Ishikawa (cell line): Measurements from ENCODE around the gene CEP112.

ENCODE experiments used
- CEBPB ChIP-seq: IDR thresholded peaks from 2 replicates; pipeline ENCODE4 v1.6.1; 2012
- CREB1 ChIP-seq: IDR thresholded peaks from 2 replicates; pipeline ENCODE4 v1.6.1; 2012; ENCODE audit warnings: low read depth
- EGR1 ChIP-seq: IDR thresholded peaks from 2 replicates; pipeline ENCODE4 v1.6.1; 2012
- EP300 ChIP-seq: IDR thresholded peaks from 2 replicates; pipeline ENCODE4 v1.6.1; 2012; ENCODE audit warnings: borderline replicate concordance
- FOXM1 ChIP-seq: IDR thresholded peaks from 2 replicates; pipeline ENCODE4 v1.6.1; 2012; ENCODE audit warnings: low read depth, borderline replicate concordance
- NFIC ChIP-seq: IDR thresholded peaks from 2 replicates; pipeline ENCODE4 v1.6.1; 2012
- RAD21 ChIP-seq: IDR thresholded peaks from 2 replicates; pipeline ENCODE4 v1.6.1; 2012; ENCODE audit warnings: low read depth
- TAF1 ChIP-seq: IDR thresholded peaks from 2 replicates; pipeline ENCODE4 v1.6.1; 2012; ENCODE audit warnings: low read depth, mild to moderate bottlenecking
- TCF12 ChIP-seq: IDR thresholded peaks from 2 replicates; pipeline ENCODE4 v1.6.1; 2012; ENCODE audit warnings: low read depth
- TEAD4 ChIP-seq: IDR thresholded peaks from 2 replicates; pipeline ENCODE4 v1.6.1; 2012
- YY1 ChIP-seq: IDR thresholded peaks from 2 replicates; pipeline ENCODE4 v1.6.1; 2012; ENCODE audit warnings: low read depth
- ZBTB7A ChIP-seq: IDR thresholded peaks from 2 replicates; pipeline ENCODE4 v1.6.1; 2012; ENCODE audit warnings: low read depth
- TF ChIP-seq, protein P1 (sequence below): IDR thresholded peaks from 2 replicates; pipeline ENCODE4 v1.6.1; 2012
- TF ChIP-seq, protein P2 (sequence below): IDR thresholded peaks from 2 replicates; pipeline ENCODE4 v1.6.1; 2012

DNA sequence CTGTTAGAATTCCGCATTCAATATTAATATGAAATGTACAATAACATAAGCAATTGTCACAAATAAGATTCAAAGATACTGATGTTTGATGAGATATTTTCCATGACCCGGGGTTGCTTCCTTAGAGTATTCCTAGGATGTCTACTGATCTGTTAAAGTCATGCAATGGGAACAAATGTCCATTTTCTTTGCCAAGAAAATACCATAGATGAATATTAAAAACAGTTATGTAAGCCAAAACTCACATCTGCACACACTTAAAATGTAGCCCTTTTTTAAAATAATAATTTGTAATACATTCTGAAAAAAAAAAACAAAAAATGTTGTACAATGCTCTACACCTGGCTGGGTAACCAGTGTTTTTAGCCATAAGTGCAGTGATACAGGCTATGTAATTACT is 371.1 kb downstream of the CEP112 start:
- TF ChIP-seq, protein P1, sequence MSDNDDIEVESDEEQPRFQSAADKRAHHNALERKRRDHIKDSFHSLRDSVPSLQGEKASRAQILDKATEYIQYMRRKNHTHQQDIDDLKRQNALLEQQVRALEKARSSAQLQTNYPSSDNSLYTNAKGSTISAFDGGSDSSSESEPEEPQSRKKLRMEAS = no peak
- TF ChIP-seq YY1 = no peak
- no peak for TF ChIP-seq EGR1
- TF ChIP-seq ZBTB7A = no peak
- TF ChIP-seq CEBPB = no peak
- TF ChIP-seq EP300 = no peak
- no peak for TF ChIP-seq FOXM1
- TF ChIP-seq RAD21 = no peak
- no peak for TF ChIP-seq TAF1
- TF ChIP-seq, protein P2, sequence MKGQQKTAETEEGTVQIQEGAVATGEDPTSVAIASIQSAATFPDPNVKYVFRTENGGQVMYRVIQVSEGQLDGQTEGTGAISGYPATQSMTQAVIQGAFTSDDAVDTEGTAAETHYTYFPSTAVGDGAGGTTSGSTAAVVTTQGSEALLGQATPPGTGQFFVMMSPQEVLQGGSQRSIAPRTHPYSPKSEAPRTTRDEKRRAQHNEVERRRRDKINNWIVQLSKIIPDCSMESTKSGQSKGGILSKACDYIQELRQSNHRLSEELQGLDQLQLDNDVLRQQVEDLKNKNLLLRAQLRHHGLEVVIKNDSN = no peak
- no peak for TF ChIP-seq TEAD4
- TF ChIP-seq NFIC = no peak
- no peak for TF ChIP-seq CREB1
- no peak for TF ChIP-seq TCF12
